ENCODE data around the gene SF3B3.

DNA sequence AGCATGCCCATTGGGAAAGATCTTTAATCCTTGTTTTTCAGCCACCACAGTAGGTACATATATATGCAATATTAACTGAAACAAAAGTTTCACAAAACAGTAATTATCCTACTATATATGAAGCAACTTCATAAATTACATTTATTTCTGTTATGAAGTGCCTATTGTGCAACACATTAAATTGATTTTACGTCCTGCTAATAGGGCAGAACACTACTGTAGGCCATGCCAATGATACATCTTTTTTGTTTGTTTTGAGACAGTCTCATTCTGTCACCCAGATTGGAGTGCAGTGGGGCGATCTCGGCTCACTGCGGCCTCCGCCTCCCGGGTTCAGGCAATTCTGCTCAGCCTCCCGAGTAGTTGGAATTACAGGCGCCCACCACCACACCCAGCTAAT is 29.1 kb downstream of the SF3B3 start:
- TF ChIP-seq, protein P1, sequence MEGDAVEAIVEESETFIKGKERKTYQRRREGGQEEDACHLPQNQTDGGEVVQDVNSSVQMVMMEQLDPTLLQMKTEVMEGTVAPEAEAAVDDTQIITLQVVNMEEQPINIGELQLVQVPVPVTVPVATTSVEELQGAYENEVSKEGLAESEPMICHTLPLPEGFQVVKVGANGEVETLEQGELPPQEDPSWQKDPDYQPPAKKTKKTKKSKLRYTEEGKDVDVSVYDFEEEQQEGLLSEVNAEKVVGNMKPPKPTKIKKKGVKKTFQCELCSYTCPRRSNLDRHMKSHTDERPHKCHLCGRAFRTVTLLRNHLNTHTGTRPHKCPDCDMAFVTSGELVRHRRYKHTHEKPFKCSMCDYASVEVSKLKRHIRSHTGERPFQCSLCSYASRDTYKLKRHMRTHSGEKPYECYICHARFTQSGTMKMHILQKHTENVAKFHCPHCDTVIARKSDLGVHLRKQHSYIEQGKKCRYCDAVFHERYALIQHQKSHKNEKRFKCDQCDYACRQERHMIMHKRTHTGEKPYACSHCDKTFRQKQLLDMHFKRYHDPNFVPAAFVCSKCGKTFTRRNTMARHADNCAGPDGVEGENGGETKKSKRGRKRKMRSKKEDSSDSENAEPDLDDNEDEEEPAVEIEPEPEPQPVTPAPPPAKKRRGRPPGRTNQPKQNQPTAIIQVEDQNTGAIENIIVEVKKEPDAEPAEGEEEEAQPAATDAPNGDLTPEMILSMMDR (IDR thresholded peaks at IDR 0.05), result no peak
- TF ChIP-seq POLR2A (IDR thresholded peaks at IDR 0.05) (no peak), POLR2AphosphoS5 (IDR thresholded peaks at IDR 0.05) (no peak), EP300 (IDR thresholded peaks at IDR 0.05) (no peak)

All from upper lobe of left lung (tissue), 4 donors.